ENCODE data around the gene CCSER1. TPM values are rescaled to one million over a fixed set of nuclear protein-coding genes. Genes with fewer than 3 reads are reported as not detected.

Gene CCSER1
- total RNA-seq, 1 experiment from 2014 or later = 0.05 TPM

DNA sequence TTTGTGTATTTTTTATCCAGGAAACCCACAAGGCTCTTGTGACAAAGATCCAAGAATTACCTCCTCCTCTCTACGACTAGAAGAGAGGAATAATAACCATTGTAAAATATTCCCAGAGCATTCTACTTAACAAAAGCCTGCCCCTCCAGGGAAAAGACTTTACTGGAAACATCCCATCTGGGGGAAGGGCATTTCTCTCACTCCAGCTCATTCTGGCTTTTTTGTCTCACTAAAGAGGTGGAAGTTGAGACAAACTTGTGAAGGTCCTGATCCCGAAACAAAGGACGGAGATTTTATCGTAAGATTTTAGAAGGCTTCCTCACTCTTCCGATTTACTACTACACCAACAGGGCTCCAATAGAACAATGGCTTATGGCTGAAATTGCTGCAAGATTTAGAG is 1484.6 kb downstream of the CCSER1 start:
- BruUV-seq (replicated peaks) = no TSS peak
- ChIA-PET CTCF (no interaction called here), POLR2A (no interaction called here)
- no peaks in the 10 kb centered on the region for H3K9me3 ChIP-seq (ENCODE audit: control insufficient read depth, insufficient read depth, low read depth, low read length)
- H3K4me3 ChIP-seq (ENCODE audit: low read depth in 2 of 2, low read length in 2 of 2) = no peak overlapping the region
- intact Hi-C loops (cut with micrococcal nuclease; ENCODE audit: unreplicated experiment) = no loop called here
- DNase-seq (ENCODE audit: low read depth, low spot score) (no peak), ATAC-seq (no peak)
- H3K27ac ChIP-seq (ENCODE audit: low read length) = no peak overlapping the region
- H3K27me3 ChIP-seq (ENCODE audit: control insufficient read depth, insufficient read depth, low read length) = no peaks in the 10 kb centered on the region
- TF ChIP-seq TCF7L2 (IDR thresholded peaks at IDR 0.05; ENCODE audit: low read depth, low read length) (no peak), SIN3A (IDR thresholded peaks at IDR 0.05; ENCODE audit: borderline replicate concordance, insufficient read depth, low read depth, low read length) (no peak), REST (IDR thresholded peaks at IDR 0.05; ENCODE audit: insufficient read depth in 1 of 2, low read depth in 2 of 2, low read length in 1 of 2) (no peak), POLR2AphosphoS5 (IDR thresholded peaks at IDR 0.05; ENCODE audit: low read depth, low read length) (no peak)
- TF ChIP-seq, protein P1, sequence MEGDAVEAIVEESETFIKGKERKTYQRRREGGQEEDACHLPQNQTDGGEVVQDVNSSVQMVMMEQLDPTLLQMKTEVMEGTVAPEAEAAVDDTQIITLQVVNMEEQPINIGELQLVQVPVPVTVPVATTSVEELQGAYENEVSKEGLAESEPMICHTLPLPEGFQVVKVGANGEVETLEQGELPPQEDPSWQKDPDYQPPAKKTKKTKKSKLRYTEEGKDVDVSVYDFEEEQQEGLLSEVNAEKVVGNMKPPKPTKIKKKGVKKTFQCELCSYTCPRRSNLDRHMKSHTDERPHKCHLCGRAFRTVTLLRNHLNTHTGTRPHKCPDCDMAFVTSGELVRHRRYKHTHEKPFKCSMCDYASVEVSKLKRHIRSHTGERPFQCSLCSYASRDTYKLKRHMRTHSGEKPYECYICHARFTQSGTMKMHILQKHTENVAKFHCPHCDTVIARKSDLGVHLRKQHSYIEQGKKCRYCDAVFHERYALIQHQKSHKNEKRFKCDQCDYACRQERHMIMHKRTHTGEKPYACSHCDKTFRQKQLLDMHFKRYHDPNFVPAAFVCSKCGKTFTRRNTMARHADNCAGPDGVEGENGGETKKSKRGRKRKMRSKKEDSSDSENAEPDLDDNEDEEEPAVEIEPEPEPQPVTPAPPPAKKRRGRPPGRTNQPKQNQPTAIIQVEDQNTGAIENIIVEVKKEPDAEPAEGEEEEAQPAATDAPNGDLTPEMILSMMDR (IDR thresholded peaks at IDR 0.05) = no peak
- H3K4me1 ChIP-seq (ENCODE audit: control insufficient read depth, insufficient read depth, low read length) = no peaks in the 10 kb centered on the region
- no peaks in the 10 kb centered on the region for H3K36me3 ChIP-seq (ENCODE audit: control insufficient read depth, insufficient read depth, low read length)
- in situ Hi-C loops (cut with HindIII; ENCODE audit: low pct_unique_long_range_greater_than_20kb, low sequenced_read_pairs) = no loop called here

DNA sequence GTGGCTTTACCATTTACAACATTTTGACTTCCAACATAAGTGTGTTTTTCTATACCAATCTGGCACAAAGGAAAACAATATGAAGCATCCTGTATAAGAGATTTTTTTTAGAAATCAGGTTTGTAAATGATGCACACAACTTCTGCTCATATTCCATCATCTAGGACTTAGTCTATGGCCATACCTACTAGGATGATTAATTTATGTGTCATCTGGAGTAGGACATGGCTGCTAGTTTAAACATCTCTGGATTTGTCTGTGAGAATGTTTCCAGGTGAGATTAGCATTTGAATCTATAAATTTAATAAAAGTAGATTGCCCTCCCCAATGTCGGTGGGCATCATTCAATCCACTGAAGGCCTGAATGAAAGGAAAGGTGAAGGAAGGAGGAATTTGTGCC is 1493.8 kb downstream of the CCSER1 start:
- Histone ChIP-seq H3K4me1 (ENCODE audit: control insufficient read depth, insufficient read depth, low read length) (no peaks in the 10 kb centered on the region), H3K4me3 (ENCODE audit: low read depth in 2 of 2, low read length in 2 of 2) (no peak overlapping the region), H3K27ac (ENCODE audit: low read length) (no peak overlapping the region), H3K27me3 (ENCODE audit: control insufficient read depth, insufficient read depth, low read length) (no peaks in the 10 kb centered on the region), H3K36me3 (ENCODE audit: control insufficient read depth, insufficient read depth, low read length) (no peaks in the 10 kb centered on the region), H3K9me3 (ENCODE audit: control insufficient read depth, insufficient read depth, low read depth, low read length) (no peaks in the 10 kb centered on the region)
- POLR2A ChIA-PET = no interaction called here
- ATAC-seq (no peak), DNase-seq (ENCODE audit: low read depth, low spot score) (no peak)
- TF ChIP-seq, protein P1 (IDR thresholded peaks at IDR 0.05) = no peak
- TF ChIP-seq POLR2AphosphoS5 (IDR thresholded peaks at IDR 0.05; ENCODE audit: low read depth, low read length) (no peak), REST (IDR thresholded peaks at IDR 0.05; ENCODE audit: insufficient read depth in 1 of 2, low read depth in 2 of 2, low read length in 1 of 2) (no peak), SIN3A (IDR thresholded peaks at IDR 0.05; ENCODE audit: borderline replicate concordance, insufficient read depth, low read depth, low read length) (no peak), TCF7L2 (IDR thresholded peaks at IDR 0.05; ENCODE audit: low read depth, low read length) (no peak)
- no TSS peak for BruUV-seq (replicated peaks)
- in situ Hi-C loops (cut with HindIII; ENCODE audit: low pct_unique_long_range_greater_than_20kb, low sequenced_read_pairs) = no loop called here
- intact Hi-C loops (cut with micrococcal nuclease; ENCODE audit: unreplicated experiment) = no loop called here
- CTCF ChIA-PET = no interaction called here
